Stimulated activated naive B cell treated with anti-CD40 and anti-IgM and Interleukin-4, amounts not matched to agents 10 μg/mL and 1 μg/mL and 100 μg/mL, for 72 hours (primary cell): Measurements from ENCODE around the gene KRTAP10-7.

Source experiments
- ATAC-seq, 2 donors: fragments of 150-1000 bp; cut with Tn5 transposase; replicated peaks; 2 replicates each; pipeline ENCODE4 v1.10.0; 2021; ENCODE audit warnings: moderate library complexity in 1 of 2
- DNase-seq: peaks from one replicate; pipeline ENCODE4 v3.0.0; 2021
- H3K27ac Mint-ChIP-seq: one replicate; pipeline ENCODE4 v1.8.0; 2022; ENCODE audit warnings: mild to moderate bottlenecking, mixed read lengths
- H3K27me3 Mint-ChIP-seq, 2 donors: one replicate each; pipeline ENCODE4 v1.8.0; 2022; ENCODE audit warnings: mixed read lengths in 2 of 2
- H3K36me3 Mint-ChIP-seq, 2 donors: one replicate each; pipeline ENCODE4 v1.8.0; 2022; ENCODE audit warnings: mixed read lengths in 2 of 2, mild to moderate bottlenecking in 1 of 2
- H3K4me1 Mint-ChIP-seq, 2 donors: one replicate each; pipeline ENCODE4 v1.8.0; 2022; ENCODE audit warnings: mixed read lengths in 2 of 2, mild to moderate bottlenecking in 1 of 2
- H3K4me3 Mint-ChIP-seq, 2 donors: one replicate each; pipeline ENCODE4 v1.8.0; 2022; ENCODE audit warnings: mild to moderate bottlenecking in 2 of 2, mixed read lengths in 2 of 2, moderate library complexity in 1 of 2
- H3K9me3 Mint-ChIP-seq, 2 donors: one replicate each; pipeline ENCODE4 v1.8.0; 2022; ENCODE audit warnings: mixed read lengths in 2 of 2, mild to moderate bottlenecking in 1 of 2

Gene KRTAP10-7

DNA sequence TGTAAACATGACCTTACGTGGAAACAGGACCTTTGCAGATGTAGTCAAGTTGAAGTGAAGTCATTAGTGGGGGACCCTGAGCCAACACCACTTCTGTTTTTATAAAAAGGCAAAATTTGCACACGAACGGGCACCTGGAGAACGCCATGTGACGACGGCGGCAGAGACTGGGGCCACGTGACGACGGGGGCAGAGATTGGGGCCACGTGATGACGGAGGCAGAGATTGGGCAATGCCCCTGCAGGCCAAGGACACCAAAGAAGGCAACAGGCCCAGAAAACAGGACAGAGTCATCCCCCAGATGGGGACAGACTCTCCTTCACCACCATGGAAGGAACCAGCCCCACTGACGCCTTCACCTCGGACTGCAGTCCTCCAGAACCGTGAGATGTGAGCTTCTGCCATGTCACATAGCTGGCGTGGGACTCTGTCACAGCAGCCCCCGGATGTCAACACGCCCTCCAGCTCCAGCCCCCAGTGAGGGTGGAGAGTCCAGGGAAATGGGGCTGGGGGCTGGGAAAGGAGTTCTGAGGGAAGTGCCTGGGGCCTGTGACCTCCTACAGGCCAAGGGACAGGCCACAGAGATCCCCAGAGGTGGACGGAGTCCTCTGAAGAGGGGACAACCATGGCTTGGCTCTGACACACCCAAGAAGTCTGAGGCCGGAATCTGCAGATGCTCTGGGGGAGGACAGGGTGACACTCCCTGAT lies 50.0 kb downstream of the KRTAP10-7 start:
- peaks cover 0 to 3% of the 10 kb centered on the region in 2 donors for H3K9me3 Mint-ChIP-seq
- H3K27me3 Mint-ChIP-seq = peaks cover 11 to 22% of the 10 kb centered on the region in 2 donors
- no peak overlapping the region for H3K27ac Mint-ChIP-seq
- no peak for DNase-seq
- H3K4me3 Mint-ChIP-seq = no peak overlapping the region
- peaks cover 2 to 4% of the 10 kb centered on the region in 2 donors for H3K36me3 Mint-ChIP-seq
- no peaks in the 10 kb centered on the region for H3K4me1 Mint-ChIP-seq
- no peak for ATAC-seq

DNA sequence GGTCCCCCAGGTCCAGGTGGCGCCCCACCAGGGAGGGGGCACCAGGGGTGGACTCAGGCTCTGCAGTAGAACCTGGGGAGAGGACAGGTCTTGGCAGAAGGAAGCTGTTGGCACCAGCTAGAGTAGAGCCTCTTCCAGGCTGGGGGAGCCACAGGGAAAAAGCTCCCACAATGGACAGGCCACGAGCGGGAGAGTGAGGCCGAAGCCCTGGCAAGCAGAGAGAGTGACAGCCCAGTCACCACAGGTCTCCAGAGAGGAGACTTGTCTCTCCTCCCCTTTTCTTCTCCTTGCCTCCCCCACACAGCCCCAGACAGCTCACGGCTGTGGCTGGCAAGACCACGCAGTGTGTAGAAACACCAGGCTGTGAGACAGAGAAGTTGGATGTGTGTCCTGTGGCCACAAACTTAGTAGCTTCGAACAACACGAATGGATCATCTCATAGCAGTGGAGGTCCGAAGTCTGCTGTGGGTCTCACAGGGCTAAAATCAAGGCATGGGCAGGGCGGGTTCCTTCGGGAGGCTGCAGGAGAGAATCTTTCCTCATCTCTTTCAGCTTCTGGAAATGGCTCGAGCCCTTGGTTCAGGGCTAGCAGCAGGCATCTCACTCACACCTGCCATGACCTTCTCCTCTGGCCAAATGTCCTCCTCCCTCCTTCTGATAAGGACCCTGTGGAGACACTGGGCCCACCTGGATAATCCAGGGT lies 50.7 kb downstream of the KRTAP10-7 start:
- no peak overlapping the region for H3K27ac Mint-ChIP-seq
- peaks cover 3% of the 10 kb centered on the region in 2 donors for H3K9me3 Mint-ChIP-seq
- H3K4me1 Mint-ChIP-seq = no peaks in the 10 kb centered on the region
- H3K4me3 Mint-ChIP-seq = no peak overlapping the region
- H3K27me3 Mint-ChIP-seq = peaks cover 11 to 24% of the 10 kb centered on the region in 2 donors
- ATAC-seq (no peak), DNase-seq (no peak)
- peaks cover 2 to 5% of the 10 kb centered on the region in 2 donors for H3K36me3 Mint-ChIP-seq
